Esophagus muscularis mucosa (tissue), 4 donors: ENCODE data around the gene PFAS.

ENCODE experiments used
- CTCF ChIP-seq, 3 experiments: fragments of 200-600 bp in 2 of 3; fragments of 450-650 bp in 1 of 3; sonication (generic) in 2 of 3; IDR thresholded peaks; one replicate each; pipeline ENCODE4 v1.5.1; 2017 to 2019; ENCODE audit warnings: antibody characterized with exemption in 3 of 3, mild to moderate bottlenecking in 2 of 3, moderate library complexity in 1 of 3
- EP300 ChIP-seq: sonication (generic); formaldehyde crosslinking; IDR thresholded peaks from one replicate; pipeline ENCODE4 v1.6.1; 2017; ENCODE audit warnings: antibody characterized with exemption
- POLR2A ChIP-seq: fragments of 450-650 bp; IDR thresholded peaks from one replicate; pipeline ENCODE4 v1.6.1; 2017; ENCODE audit warnings: antibody characterized with exemption, moderate library complexity, mild to moderate bottlenecking, low read depth
- POLR2AphosphoS5 ChIP-seq, 2 donors: sonication (generic); formaldehyde crosslinking; IDR thresholded peaks; one replicate each; pipeline ENCODE4 v1.6.1; 2017; ENCODE audit warnings: antibody characterized with exemption in 2 of 2

DNA sequence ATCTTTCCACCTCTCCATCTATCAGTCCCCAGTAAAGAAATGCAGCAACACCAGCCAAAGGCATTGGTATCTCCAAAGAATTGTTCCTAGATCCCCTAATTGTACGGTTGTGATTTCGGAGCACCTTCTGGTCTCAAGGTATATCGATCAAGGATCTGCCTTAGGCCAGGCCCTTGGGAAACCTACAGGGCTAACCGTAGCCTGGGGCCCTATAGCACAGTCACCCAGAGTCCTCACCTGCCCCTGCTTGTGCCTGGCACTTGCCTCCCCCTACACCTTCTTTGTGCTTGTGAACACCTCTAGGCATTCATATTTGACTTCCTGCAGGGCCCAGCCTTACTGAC is 21.9 kb upstream of the PFAS start:
- TF ChIP-seq EP300: no peak
- no peak for TF ChIP-seq POLR2AphosphoS5 (IDR thresholded peaks at IDR 0.05)
- no peak for TF ChIP-seq CTCF (IDR thresholded peaks at IDR 0.05)
- TF ChIP-seq POLR2A: no peak
